ENCODE data around the gene CNOT3.

CNOT3 gene

DNA sequence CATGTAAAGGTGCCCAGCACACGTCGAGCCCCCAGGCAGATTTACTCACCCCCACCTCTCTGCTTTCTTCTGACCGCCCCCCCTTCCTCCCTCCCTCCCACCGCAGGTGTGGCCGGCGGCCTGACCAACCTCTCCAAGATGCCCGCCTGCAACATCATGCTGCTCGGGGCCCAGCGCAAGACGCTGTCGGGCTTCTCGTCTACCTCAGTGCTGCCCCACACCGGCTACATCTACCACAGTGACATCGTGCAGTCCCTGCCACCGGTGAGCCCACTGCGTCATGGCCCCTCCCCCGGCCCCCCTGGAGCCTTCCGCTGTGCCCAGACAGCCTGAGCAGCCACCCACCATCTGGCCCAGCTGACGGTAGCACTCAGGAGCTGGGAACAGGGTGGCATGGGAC is 13.2 kb upstream of the CNOT3 start:
- no peak for ATAC-seq (ENCODE audit: low read depth)
- TF ChIP-seq, protein P1, sequence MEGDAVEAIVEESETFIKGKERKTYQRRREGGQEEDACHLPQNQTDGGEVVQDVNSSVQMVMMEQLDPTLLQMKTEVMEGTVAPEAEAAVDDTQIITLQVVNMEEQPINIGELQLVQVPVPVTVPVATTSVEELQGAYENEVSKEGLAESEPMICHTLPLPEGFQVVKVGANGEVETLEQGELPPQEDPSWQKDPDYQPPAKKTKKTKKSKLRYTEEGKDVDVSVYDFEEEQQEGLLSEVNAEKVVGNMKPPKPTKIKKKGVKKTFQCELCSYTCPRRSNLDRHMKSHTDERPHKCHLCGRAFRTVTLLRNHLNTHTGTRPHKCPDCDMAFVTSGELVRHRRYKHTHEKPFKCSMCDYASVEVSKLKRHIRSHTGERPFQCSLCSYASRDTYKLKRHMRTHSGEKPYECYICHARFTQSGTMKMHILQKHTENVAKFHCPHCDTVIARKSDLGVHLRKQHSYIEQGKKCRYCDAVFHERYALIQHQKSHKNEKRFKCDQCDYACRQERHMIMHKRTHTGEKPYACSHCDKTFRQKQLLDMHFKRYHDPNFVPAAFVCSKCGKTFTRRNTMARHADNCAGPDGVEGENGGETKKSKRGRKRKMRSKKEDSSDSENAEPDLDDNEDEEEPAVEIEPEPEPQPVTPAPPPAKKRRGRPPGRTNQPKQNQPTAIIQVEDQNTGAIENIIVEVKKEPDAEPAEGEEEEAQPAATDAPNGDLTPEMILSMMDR (IDR thresholded peaks at IDR 0.05; ENCODE audit: poor library complexity, severe bottlenecking), result no peak
- Histone ChIP-seq H3K36me3 (ENCODE audit: low read depth) (peaks cover 63% of the 10 kb centered on the region), H3K27ac (ENCODE audit: poor library complexity, severe bottlenecking) (no peak overlapping the region), H3K4me3 (ENCODE audit: severe bottlenecking) (no peak overlapping the region), H3K4me1 (ENCODE audit: insufficient read depth, poor library complexity, severe bottlenecking) (no peaks in the 10 kb centered on the region), H3K9me3 (ENCODE audit: severe bottlenecking) (no peaks in the 10 kb centered on the region), H3K27me3 (ENCODE audit: insufficient read depth, poor library complexity, severe bottlenecking) (no peaks in the 10 kb centered on the region)
- DNase-seq (ENCODE audit: low spot score), result no peak

DNA sequence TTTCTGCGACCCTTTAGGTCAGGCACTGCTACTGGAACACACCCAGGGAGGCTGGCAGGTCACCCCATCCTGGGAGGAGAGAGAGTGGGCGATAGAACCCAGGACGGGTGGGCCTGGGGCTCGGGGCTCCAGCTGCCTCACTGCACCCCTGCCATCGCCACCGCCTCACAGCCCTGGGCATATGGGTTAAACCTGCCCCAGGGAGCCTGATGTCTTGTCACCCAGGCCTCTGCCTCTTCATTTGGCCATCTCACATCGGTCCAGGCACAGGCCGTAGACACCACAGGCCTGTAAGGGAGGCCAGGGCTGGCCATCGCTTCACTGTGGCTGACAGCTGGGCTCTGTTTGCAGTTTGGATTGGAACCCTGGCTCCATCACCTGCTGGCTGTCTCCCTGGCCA is 11.8 kb upstream of the CNOT3 start:
- Histone ChIP-seq H3K36me3 (ENCODE audit: low read depth) (peaks cover 54% of the 10 kb centered on the region), H3K4me3 (ENCODE audit: severe bottlenecking) (no peak overlapping the region), H3K9me3 (ENCODE audit: severe bottlenecking) (no peaks in the 10 kb centered on the region), H3K27ac (ENCODE audit: poor library complexity, severe bottlenecking) (no peak overlapping the region), H3K27me3 (ENCODE audit: insufficient read depth, poor library complexity, severe bottlenecking) (no peaks in the 10 kb centered on the region), H3K4me1 (ENCODE audit: insufficient read depth, poor library complexity, severe bottlenecking) (no peaks in the 10 kb centered on the region)
- no peak for ATAC-seq (ENCODE audit: low read depth)
- DNase-seq (ENCODE audit: low spot score), result no peak
- TF ChIP-seq, protein P1 (IDR thresholded peaks at IDR 0.05; ENCODE audit: poor library complexity, severe bottlenecking), result no peak

DNA sequence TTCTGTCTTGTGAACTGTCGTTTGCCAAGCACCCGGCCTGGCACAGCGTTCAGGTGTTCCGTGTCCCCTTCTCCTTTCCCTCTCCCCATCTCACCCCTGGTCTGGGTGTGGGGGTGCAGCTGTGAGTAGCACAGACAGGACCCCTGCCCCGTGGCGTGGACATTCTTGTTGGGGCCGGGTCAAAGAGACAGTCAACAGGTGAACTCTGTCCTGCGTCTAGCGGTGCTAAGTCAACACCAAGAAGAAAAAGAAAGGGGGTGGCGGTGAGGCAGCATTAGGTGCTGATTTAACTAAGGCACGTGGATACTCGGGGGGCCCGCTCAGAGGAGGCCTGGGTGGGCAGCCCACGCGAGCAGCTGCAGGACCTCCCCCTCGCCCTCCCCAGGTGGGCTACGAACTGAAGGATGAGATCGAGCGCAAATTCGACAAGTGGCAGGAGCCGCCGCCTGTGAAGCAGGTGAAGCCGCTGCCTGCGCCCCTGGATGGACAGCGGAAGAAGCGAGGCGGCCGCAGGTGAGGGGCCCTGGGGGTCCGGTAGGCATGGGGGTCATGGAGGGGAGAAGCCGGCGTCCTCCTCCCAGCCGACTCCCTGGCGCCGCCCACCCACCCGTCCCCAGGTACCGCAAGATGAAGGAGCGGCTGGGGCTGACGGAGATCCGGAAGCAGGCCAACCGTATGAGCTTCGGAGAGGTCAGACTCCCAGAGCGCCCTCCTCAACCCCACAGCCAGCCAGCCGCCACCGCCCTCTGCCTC is 9.7 kb upstream of the CNOT3 start:
- Histone ChIP-seq H3K27ac (ENCODE audit: poor library complexity, severe bottlenecking) (no peak overlapping the region), H3K9me3 (ENCODE audit: severe bottlenecking) (no peaks in the 10 kb centered on the region), H3K36me3 (ENCODE audit: low read depth) (peaks cover 37% of the 10 kb centered on the region), H3K27me3 (ENCODE audit: insufficient read depth, poor library complexity, severe bottlenecking) (no peaks in the 10 kb centered on the region), H3K4me1 (ENCODE audit: insufficient read depth, poor library complexity, severe bottlenecking) (no peaks in the 10 kb centered on the region), H3K4me3 (ENCODE audit: severe bottlenecking) (no peak overlapping the region)
- no peak for ATAC-seq (ENCODE audit: low read depth)
- no peak for DNase-seq (ENCODE audit: low spot score)
- TF ChIP-seq, protein P1 (IDR thresholded peaks at IDR 0.05; ENCODE audit: poor library complexity, severe bottlenecking), result no peak

DNA sequence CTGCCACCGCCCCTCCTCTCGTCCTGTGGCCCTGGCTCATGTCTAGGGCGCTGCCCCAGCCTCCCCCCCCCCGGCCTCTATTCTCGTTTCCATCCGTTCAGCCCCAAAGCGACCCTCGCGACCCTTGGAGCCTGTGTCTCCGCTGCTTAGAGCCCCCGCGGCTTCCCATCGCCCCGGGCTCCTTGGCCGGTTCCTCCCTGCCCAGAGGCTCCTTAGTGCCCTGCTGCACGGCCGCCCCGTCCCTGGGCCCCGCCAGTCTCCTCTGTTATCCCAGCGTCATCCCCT is 9.2 kb upstream of the CNOT3 start:
- DNase-seq (ENCODE audit: low spot score), result no peak
- no peak overlapping the region for H3K27ac ChIP-seq (ENCODE audit: poor library complexity, severe bottlenecking)

More for the DNA sequence above, 9.2 kb upstream of the CNOT3 start:
- H3K4me3 ChIP-seq (ENCODE audit: severe bottlenecking), result no peak overlapping the region
- TF ChIP-seq, protein P1 (IDR thresholded peaks at IDR 0.05; ENCODE audit: poor library complexity, severe bottlenecking), result no peak
- ATAC-seq (ENCODE audit: low read depth), result no peak
- no peaks in the 10 kb centered on the region for H3K9me3 ChIP-seq (ENCODE audit: severe bottlenecking)
- no peaks in the 10 kb centered on the region for H3K4me1 ChIP-seq (ENCODE audit: insufficient read depth, poor library complexity, severe bottlenecking)
- peaks cover 37% of the 10 kb centered on the region for H3K36me3 ChIP-seq (ENCODE audit: low read depth)
- H3K27me3 ChIP-seq (ENCODE audit: insufficient read depth, poor library complexity, severe bottlenecking), result no peaks in the 10 kb centered on the region
